Activated CD4-positive, alpha-beta memory T cell treated with anti-CD3 and anti-CD28 coated beads for 36 hours (primary cell): Measurements from ENCODE around the gene ZBTB24. TPM values are rescaled to one million over a fixed set of nuclear protein-coding genes. Genes with fewer than 3 reads are reported as not detected.
"Not testable (repeated sequence)": the region's sequence is repeated elsewhere in the genome, so short reads cannot be mapped to it uniquely, and the experiment has no call there.

Source experiments
- CTCF ChIA-PET: fragments of 350-600 bp; sonication (Branson Sonifier 250); formaldehyde crosslinking; loops from one replicate; lab custom pipeline; 2021; ENCODE audit warnings: antibody characterized with exemption, inconsistent platforms; lab: Charles Lee
- POLR2A ChIA-PET: fragments of 350-600 bp; sonication (Branson Sonifier 250); formaldehyde crosslinking; loops from one replicate; lab custom pipeline; 2021; ENCODE audit warnings: antibody characterized with exemption; lab: Charles Lee
- DNase-seq: peaks from one replicate; pipeline ENCODE4 v3.0.0-alpha.2; 2020
- H3K27ac Mint-ChIP-seq: one replicate; pipeline ENCODE4 v1.8.0; 2021; ENCODE audit warnings: mixed read lengths
- H3K27me3 Mint-ChIP-seq: one replicate; pipeline ENCODE4 v1.8.0; 2021; ENCODE audit warnings: mixed read lengths
- H3K36me3 Mint-ChIP-seq: one replicate; pipeline ENCODE4 v1.8.0; 2021; ENCODE audit warnings: mixed read lengths
- H3K4me1 Mint-ChIP-seq: one replicate; pipeline ENCODE4 v1.8.0; 2021; ENCODE audit warnings: low read depth, mixed read lengths
- H3K4me3 Mint-ChIP-seq: one replicate; pipeline ENCODE4 v1.8.0; 2021; ENCODE audit warnings: mild to moderate bottlenecking, mixed read lengths
- H3K9me3 Mint-ChIP-seq: one replicate; pipeline ENCODE4 v1.8.0; 2021; ENCODE audit warnings: mixed read lengths
- intact Hi-C: fragments of 100-400 bp; cut with micrococcal nuclease; formaldehyde crosslinking; loops from one replicate; pipeline ENCODE4 v1.15.1; 2023
- total RNA-seq, 2 experiments: library from RNA; stranded (reverse); gene quantifications; one replicate each; pipeline ENCODE4 v1.2.3, GENCODE V29; 2021

ZBTB24 gene
- 10 to 100 TPM; 10.9 to 11.8 TPM for total RNA-seq

DNA sequence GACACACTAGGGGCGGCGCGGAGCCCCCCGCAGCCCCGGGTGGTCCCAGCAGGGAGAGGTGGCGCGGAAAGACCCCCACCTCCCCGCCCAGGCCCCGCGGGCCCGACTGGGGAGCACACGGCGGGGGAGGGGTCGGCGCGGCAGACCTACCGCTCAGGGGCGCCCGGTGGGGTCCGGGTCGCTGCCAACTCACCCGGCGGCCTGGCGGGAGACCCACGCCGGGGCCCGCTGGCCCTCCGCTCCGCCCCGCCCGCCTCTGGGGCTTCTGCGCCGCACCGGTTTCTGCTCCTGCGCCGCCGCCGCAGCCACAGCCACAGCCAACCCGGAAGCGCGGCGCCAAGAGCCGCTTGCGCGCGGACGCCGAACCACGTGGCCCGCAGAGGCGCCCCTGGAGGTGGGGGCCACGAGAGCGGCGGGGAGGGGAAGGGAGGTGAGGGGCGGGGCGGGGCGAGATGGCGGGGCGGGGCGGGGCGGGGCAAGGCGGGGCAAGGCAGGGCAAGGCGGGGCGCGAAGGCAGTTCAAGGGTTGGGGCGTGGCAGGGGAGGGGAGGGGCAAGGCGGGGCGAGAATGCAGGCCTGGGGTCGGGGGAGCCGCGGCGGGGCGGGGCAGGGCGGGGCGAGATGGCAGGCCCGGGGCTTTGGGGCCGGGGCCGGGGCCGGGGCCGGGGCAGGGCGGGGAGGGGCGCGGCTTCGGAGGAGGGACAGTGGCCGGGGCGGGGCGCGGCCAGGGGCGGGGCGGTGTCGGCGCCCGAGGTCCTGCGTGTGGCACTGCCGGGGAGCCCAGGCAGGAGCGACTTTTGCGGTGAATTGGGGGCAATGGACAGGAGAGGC is at the start of gene ZBTB24:
TSS of gene ZBTB24 (minus strand) at position 315 of the 830 bp plus-strand sequence. CDS start 1,193 bp downstream, outside the sequence.
- intact Hi-C loops: loop anchor here (1.0 to 10.0 kb wide), 10 partner anchors 8 to 1528 kb away; partner anchors contain the start of genes CDC40, CEP57L1, PPIL6 and SEC63
- CTCF ChIA-PET: interaction anchor here (0.7 to 1.8 kb wide), 4 partner anchors 42 to 557 kb away, joined by 3 to 8 read pairs (median 6); partner anchors contain the start of genes CD164, PPIL6 and SMPD2
- POLR2A ChIA-PET: interaction anchor here (0.5 to 2.5 kb wide), 11 partner anchors 8 to 1627 kb away, joined by 3 to 13 read pairs (median 5); partner anchors contain the start of genes CD164, MICAL1 and SMPD2

DNA sequence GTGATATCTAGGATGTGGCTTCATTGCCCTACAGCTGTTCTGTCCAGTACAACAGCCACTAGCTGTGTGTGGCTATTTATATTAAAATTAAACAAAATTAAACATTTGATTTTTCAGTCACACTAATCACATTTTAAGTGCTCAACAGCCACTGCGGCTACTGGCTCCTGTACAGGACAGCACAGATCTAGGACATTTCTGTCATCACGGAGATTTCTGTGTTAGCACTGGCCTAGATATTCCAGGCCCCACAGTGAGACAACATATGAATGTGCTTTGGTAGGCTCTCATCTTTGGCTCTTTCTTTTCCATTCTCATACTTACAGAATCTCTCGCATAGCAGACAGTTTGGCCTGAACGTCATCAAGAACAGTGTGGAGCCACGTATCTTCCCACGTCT is 48.4 kb upstream of the ZBTB24 start:
- H3K36me3 Mint-ChIP-seq: peaks cover 4% of the 10 kb centered on the region
- intact Hi-C loops: no loop called here
- peaks cover 4% of the 10 kb centered on the region for H3K9me3 Mint-ChIP-seq
- no peaks in the 10 kb centered on the region for H3K27me3 Mint-ChIP-seq
- H3K27ac Mint-ChIP-seq: no peak overlapping the region
- H3K4me3 Mint-ChIP-seq: no peak overlapping the region
- CTCF ChIA-PET: interaction anchor here (0.6 kb wide), 1 partner anchor 508 kb away, joined by 3 read pairs; no protein-coding TSS in a partner anchor
- POLR2A ChIA-PET: no interaction called here
- no peaks in the 10 kb centered on the region for H3K4me1 Mint-ChIP-seq
- no peak for DNase-seq

More for the DNA sequence above, at the start of gene ZBTB24:
- H3K4me1 Mint-ChIP-seq: peaks cover 48% of the 10 kb centered on the region
- H3K27ac Mint-ChIP-seq: peak within 1 kb of the TSS; percentile 90
- peaks cover 30% of the 10 kb centered on the region for H3K36me3 Mint-ChIP-seq
- peak within 1 kb of the TSS; percentile 96 for H3K4me3 Mint-ChIP-seq
- DNase-seq: peak; percentile 93
- H3K9me3 Mint-ChIP-seq: no peaks in the 10 kb centered on the region
- no peaks in the 10 kb centered on the region for H3K27me3 Mint-ChIP-seq

DNA sequence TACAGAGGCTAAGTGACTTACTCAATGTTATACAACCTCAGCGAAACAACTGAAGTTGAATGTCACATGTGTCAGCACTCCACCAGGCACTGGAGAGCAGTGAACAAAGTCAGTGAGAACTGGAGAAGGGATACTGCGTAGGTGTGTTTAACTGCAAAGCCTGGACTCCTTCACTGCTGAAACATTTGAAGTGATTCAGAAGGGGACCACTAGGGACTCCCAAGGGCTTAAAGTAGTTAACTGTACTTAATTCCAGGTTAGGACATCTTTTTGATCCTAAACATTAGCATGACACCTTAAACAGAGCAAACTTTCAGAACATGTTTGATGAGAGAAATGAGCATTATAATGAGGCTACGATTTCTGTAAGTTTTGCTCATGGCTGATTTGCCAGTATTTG is 45.0 kb upstream of the ZBTB24 start:
- ChIA-PET POLR2A (no interaction called here), CTCF (interaction anchor here (1.3 to 3.1 kb wide), 4 partner anchors 164 to 862 kb away, joined by 3 to 23 read pairs (median 3); no protein-coding TSS in a partner anchor)
- H3K9me3 Mint-ChIP-seq: peaks cover 7% of the 10 kb centered on the region
- H3K4me1 Mint-ChIP-seq: no peaks in the 10 kb centered on the region
- no peak overlapping the region for H3K27ac Mint-ChIP-seq
- intact Hi-C loops: loop anchor here (1.0 to 2.0 kb wide), 4 partner anchors 163 to 863 kb away; partner anchors contain the start of genes AK9 and FIG4
- no peak for DNase-seq
- no peak overlapping the region for H3K4me3 Mint-ChIP-seq
- H3K36me3 Mint-ChIP-seq: peaks cover 5% of the 10 kb centered on the region
- no peaks in the 10 kb centered on the region for H3K27me3 Mint-ChIP-seq

DNA sequence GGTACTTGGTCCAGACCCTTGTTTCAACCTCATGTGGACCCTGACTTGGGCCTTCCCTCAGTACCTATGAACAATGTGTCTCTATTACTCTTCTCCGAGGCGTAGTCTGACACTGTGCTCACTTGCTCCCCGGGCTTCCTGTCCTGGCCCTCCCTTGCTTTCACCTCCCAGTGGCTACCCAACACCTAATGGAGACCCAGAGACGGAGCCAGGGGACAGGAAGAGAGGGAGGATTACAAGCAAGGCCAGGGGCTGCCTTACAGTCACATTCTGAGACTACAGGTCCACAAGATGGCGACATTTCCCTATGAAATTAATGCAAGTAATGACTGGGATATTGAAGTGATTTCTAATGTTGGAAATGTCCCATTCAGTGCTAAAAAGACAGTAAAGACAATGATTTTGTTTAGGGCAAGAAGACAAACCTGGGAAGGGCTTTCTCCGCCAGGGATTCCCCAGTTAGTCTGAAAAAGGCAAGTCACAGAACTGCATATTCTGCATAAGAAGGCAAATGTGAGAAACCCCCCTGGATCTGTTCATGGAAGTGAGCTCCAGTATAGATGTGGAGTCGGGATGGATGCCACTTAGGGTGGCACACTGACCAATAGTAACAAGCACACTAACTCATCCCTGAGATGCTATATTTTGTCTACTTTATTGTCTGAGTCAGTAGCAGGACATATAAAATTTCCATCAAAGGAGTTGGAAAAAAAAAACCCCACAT is 44.0 kb upstream of the ZBTB24 start:
- DNase-seq: peak; percentile 45
- ChIA-PET POLR2A (no interaction called here), CTCF (interaction anchor here (0.6 to 3.1 kb wide), 7 partner anchors 165 to 863 kb away, joined by 3 to 23 read pairs (median 3); no protein-coding TSS in a partner anchor)
- H3K4me1 Mint-ChIP-seq: no peaks in the 10 kb centered on the region
- peaks cover 7% of the 10 kb centered on the region for H3K9me3 Mint-ChIP-seq
- intact Hi-C loops: loop anchor here (1.0 to 2.0 kb wide), 4 partner anchors 164 to 864 kb away; partner anchors contain the start of genes AK9 and FIG4
- H3K27ac Mint-ChIP-seq: no peak overlapping the region
- H3K36me3 Mint-ChIP-seq: peaks cover 5% of the 10 kb centered on the region
- H3K27me3 Mint-ChIP-seq: no peaks in the 10 kb centered on the region
- no peak overlapping the region for H3K4me3 Mint-ChIP-seq

DNA sequence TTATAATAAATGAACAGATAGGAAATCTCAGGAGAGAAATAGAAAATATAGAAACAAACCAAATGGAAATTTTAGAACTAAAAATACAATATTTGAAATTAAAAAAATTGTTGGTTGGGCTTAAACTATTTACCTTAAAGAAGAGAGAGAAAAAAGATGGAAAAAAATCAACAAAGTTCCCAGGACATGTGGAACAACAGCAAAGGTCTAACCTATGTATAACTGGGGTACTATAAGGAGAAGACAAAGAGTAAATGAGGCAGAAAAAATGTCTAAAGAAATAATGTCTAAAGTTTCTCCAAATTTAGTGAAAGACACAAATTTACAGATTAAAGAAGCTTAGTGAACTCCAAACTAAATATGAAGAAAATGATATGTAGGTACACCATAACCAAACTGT is 41.1 kb upstream of the ZBTB24 start:
- DNase-seq: no peak
- intact Hi-C loops: no loop called here
- ChIA-PET POLR2A (no interaction called here), CTCF (interaction anchor here (1.9 kb wide), 1 partner anchor 516 kb away, joined by 14 read pairs; no protein-coding TSS in a partner anchor)
- no peak overlapping the region for H3K27ac Mint-ChIP-seq
- no peaks in the 10 kb centered on the region for H3K4me1 Mint-ChIP-seq
- no peak overlapping the region for H3K4me3 Mint-ChIP-seq
- peaks cover 7% of the 10 kb centered on the region for H3K9me3 Mint-ChIP-seq
- no peaks in the 10 kb centered on the region for H3K27me3 Mint-ChIP-seq
- H3K36me3 Mint-ChIP-seq: peaks cover 5% of the 10 kb centered on the region

DNA sequence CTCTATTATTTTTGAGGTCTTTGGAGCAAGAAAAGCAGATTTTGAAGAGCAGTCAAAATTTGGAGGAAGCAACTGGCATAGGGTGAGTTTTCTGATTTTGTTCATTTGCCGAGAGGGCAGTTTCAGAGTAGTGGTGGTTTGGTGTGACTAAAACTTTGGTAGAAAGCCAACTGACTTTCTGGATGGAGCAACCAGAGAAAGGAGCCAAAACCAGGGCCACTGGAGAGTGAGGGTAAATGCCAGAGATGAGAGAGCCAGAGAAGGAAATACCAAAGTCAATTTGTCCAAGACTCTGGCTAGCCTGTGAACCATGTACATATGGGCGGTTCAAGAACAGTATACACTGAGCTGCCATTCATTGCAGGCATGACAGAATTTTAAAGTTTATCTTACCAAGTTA is 40.5 kb upstream of the ZBTB24 start:
- CTCF ChIA-PET: no interaction called here
- no peak for DNase-seq
- POLR2A ChIA-PET: no interaction called here
- intact Hi-C loops: no loop called here
- H3K9me3 Mint-ChIP-seq: peaks cover 7% of the 10 kb centered on the region
- H3K27me3 Mint-ChIP-seq: no peaks in the 10 kb centered on the region
- peaks cover 5% of the 10 kb centered on the region for H3K36me3 Mint-ChIP-seq
- no peak overlapping the region for H3K4me3 Mint-ChIP-seq
- no peak overlapping the region for H3K27ac Mint-ChIP-seq
- no peaks in the 10 kb centered on the region for H3K4me1 Mint-ChIP-seq

DNA sequence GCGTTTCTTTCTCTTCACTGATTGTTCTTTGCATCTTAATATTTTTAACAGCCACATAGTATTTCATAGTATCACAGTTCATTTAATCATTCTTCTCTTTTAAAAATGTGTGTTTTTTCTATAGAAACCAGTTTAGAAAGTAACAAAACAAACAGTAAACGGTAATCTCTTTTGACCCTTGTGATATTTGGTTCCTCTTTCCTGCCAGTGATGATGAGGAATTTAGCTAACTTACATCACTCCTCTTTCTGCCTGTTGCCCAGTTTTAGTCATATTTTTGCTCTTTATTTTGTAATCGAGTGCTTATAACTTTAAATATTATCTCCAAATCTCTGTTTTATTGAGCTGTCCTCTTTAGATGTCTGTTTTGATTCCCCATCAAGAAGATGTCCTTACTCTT is 38.1 kb upstream of the ZBTB24 start:
- no peak for DNase-seq
- Mint-ChIP-seq H3K36me3 (peaks cover 5% of the 10 kb centered on the region), H3K9me3 (peaks cover 7% of the 10 kb centered on the region), H3K4me3 (no peak overlapping the region), H3K27ac (no peak overlapping the region), H3K4me1 (peaks cover 11% of the 10 kb centered on the region), H3K27me3 (no peaks in the 10 kb centered on the region)
- intact Hi-C loops: no loop called here
- POLR2A ChIA-PET: no interaction called here
- CTCF ChIA-PET: no interaction called here

DNA sequence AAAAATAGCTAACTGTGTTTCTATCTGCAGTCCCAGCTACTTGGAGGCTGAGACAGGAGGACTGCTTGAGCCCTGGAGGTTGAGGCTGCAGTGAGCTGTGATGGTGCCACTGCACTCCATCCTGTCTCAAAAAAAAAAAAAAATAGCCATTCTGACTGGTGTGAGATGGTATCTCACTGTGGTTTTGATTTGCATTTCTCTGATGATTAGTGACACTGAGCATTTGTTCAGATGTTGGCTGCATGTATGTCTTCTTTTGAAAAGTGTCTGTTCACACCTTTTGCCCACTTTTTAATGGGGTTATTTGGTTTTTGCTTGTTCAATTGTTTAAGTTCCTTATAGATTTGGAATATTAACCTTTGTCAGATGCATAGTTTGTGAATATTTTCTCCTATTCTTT is 36.6 kb upstream of the ZBTB24 start:
- POLR2A ChIA-PET: not testable (repeated sequence)

DNA sequence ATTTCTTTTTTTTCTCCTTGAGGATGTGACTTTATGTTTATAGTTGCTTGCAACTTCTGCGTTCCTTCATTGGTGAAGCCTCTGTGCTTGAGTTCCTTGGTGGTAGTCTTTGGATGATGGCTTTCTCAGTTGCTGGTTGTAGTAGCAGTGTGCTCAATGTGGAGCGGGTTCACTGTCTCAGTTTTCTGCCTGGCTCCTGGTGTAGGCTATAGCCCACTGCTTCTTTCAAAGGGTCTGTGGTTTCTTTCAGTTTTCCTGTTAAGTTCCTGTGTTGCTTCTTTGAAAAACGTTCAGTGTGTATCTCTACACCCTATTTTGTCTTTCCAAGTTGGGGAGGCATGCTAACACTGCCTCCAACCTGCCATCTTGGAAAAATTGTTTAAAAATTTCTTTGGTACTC is 33.9 kb upstream of the ZBTB24 start:
- ChIA-PET CTCF (no interaction called here), POLR2A (no interaction called here)
- Mint-ChIP-seq H3K36me3 (no peaks in the 10 kb centered on the region), H3K9me3 (no peaks in the 10 kb centered on the region), H3K27me3 (no peaks in the 10 kb centered on the region), H3K27ac (no peak overlapping the region), H3K4me1 (peaks cover 33% of the 10 kb centered on the region), H3K4me3 (no peak overlapping the region)
- no peak for DNase-seq
- intact Hi-C loops: loop anchor here (5.0 kb wide), 1 partner anchor 35 kb away; the partner anchor contains the start of gene ZBTB24

More for the DNA sequence above, 36.6 kb upstream of the ZBTB24 start:
- intact Hi-C loops: loop anchor here (5.0 kb wide), 1 partner anchor 37 kb away; the partner anchor contains the start of gene ZBTB24
- H3K4me3 Mint-ChIP-seq, DNase-seq, H3K36me3 Mint-ChIP-seq, H3K27ac Mint-ChIP-seq, H3K9me3 Mint-ChIP-seq, H3K27me3 Mint-ChIP-seq: not testable (repeated sequence)
- CTCF ChIA-PET: interaction anchor here (0.6 kb wide), 1 partner anchor 201 kb away, joined by 3 read pairs; no protein-coding TSS in a partner anchor
- H3K4me1 Mint-ChIP-seq: peaks cover 25% of the 10 kb centered on the region

DNA sequence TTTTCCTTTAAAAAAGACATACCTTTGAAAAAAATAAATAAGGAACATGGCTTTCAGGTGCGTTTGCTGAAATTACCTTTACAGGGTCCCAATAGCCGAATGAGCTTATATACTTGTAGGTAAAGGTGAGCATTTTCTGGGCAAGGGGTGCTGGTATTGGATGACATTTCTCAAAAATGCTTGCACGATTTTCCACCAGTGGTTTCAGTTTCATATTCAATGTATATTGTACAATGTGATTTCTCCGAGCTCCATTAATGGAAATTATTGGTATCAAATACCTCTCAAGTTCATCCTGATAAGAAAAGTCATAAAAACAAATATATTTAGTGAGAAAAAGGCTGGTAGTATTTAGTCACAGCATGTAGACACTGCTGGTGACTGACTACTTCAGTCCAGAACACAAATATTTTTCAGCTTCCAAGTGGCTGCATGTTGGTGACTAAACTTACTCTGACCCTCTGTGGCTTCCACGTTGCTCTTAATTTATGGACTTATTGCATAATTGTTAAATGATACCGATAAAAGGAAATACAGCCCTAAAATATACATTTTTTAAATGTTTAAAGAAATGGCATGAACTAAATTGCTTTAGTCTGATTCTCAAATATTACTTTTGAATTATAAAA is 32.9 kb upstream of the ZBTB24 start:
- Mint-ChIP-seq H3K27me3 (no peaks in the 10 kb centered on the region), H3K36me3 (no peaks in the 10 kb centered on the region), H3K4me3 (peak overlapping the region; percentile 16), H3K27ac (no peak overlapping the region), H3K4me1 (peaks cover 33% of the 10 kb centered on the region), H3K9me3 (no peaks in the 10 kb centered on the region)
- ChIA-PET POLR2A (no interaction called here), CTCF (interaction anchor here (0.6 to 1.4 kb wide), 3 partner anchors 10 to 524 kb away, joined by 3 to 4 read pairs (median 4); no protein-coding TSS in a partner anchor)
- intact Hi-C loops: loop anchor here (5.0 kb wide), 1 partner anchor 34 kb away; the partner anchor contains the start of gene ZBTB24
- DNase-seq: no peak

DNA sequence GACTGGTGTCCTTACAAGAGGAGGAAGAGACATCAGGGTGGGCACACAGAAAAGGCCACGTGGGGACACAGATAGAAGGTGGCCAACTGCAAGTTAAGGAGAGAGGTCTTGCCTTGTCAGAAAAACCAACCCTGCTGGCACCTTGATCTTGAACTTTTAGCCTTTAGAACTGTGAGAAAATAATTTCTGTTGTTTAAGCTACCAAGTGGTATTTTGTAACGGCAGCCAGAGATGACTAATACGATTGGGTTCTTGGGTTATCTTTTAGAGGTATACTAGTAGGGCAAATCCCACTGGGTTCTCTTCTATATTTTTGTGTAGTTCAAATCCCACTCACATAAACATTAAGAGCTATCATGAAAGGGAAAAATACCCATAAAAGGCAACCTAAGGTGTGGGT is 31.9 kb upstream of the ZBTB24 start:
- Mint-ChIP-seq H3K27ac (peak overlapping the region; percentile 33), H3K27me3 (no peaks in the 10 kb centered on the region), H3K36me3 (no peaks in the 10 kb centered on the region), H3K4me3 (no peak overlapping the region), H3K4me1 (peaks cover 33% of the 10 kb centered on the region), H3K9me3 (peaks cover 2% of the 10 kb centered on the region)
- CTCF ChIA-PET: interaction anchor here (1.4 kb wide), 1 partner anchor 525 kb away, joined by 4 read pairs; no protein-coding TSS in a partner anchor
- DNase-seq: no peak
- intact Hi-C loops: loop anchor here (5.0 kb wide), 1 partner anchor 33 kb away; the partner anchor contains the start of gene ZBTB24
- POLR2A ChIA-PET: no interaction called here
